Esophagus muscularis mucosa (tissue), 4 donors: ENCODE measurements around the gene ENOX1. TPM values are rescaled to one million over a fixed set of nuclear protein-coding genes. Genes with fewer than 3 reads are reported as not detected.

Source experiments
- DNase-seq: peaks from one replicate; pipeline ENCODE4 v3.0.0-alpha.2; 2017; ENCODE audit errors: extremely low spot score
- H3K27ac ChIP-seq, 4 donors: fragments of 200-600 bp; sonication (generic); replicated peaks in 1 of 4; 1 replicate in 3 of 4; 2 replicates in 1 of 4; pipeline ENCODE4 v1.5.1; 2016 to 2019; ENCODE audit warnings: mild to moderate bottlenecking in 1 of 4
- H3K27me3 ChIP-seq, 4 donors: fragments of 200-600 bp; sonication (generic); one replicate each; pipeline versions ENCODE4 v1.5.1 to v1.6.0; 2016 to 2019
- H3K36me3 ChIP-seq, 4 donors: fragments of 200-600 bp; sonication (generic); one replicate each; pipeline ENCODE4 v1.5.1; 2016 to 2019
- H3K4me1 ChIP-seq, 4 donors: fragments of 200-600 bp; sonication (generic); one replicate each; pipeline ENCODE4 v1.5.1; 2016 to 2019
- H3K4me3 ChIP-seq, 4 donors: fragments of 200-600 bp; sonication (generic); 1 replicate in 2 of 4; 2 replicates in 2 of 4; pipeline ENCODE4 v1.5.1; 2016 to 2019; ENCODE audit warnings: mild to moderate bottlenecking in 4 of 4, moderate library complexity in 1 of 4
- H3K9me3 ChIP-seq, 4 donors: fragments of 200-600 bp; sonication (generic); 1 replicate in 3 of 4; 2 replicates in 1 of 4; pipeline ENCODE4 v1.5.1; 2016 to 2019
- EP300 ChIP-seq: sonication (generic); formaldehyde crosslinking; IDR thresholded peaks from one replicate; pipeline ENCODE4 v1.6.1; 2017; ENCODE audit warnings: antibody characterized with exemption
- POLR2A ChIP-seq: fragments of 450-650 bp; IDR thresholded peaks from one replicate; pipeline ENCODE4 v1.6.1; 2017; ENCODE audit warnings: antibody characterized with exemption, moderate library complexity, mild to moderate bottlenecking, low read depth
- POLR2AphosphoS5 ChIP-seq, 2 donors: sonication (generic); formaldehyde crosslinking; IDR thresholded peaks; one replicate each; pipeline ENCODE4 v1.6.1; 2017; ENCODE audit warnings: antibody characterized with exemption in 2 of 2
- WGBS: methylation state at CpG from one replicate; pipeline ENCODE4 v1.1.5; 2018; 5-methylcytosine and 5-hydroxymethylcytosine counted together
- intact Hi-C: fragments of 100-400 bp; cut with DNase I; formaldehyde crosslinking; loops from one replicate; pipeline ENCODE4 v1.15.1; 2023
- total RNA-seq, 4 donors: library from RNA; depleted of rRNA; stranded (reverse); fragments of >200 nt; gene quantifications; one replicate each; pipeline versions ENCODE4 v1.1.0 to v1.2.1, GENCODE V29; 2016
- TF ChIP-seq, protein P1 (sequence below), 3 experiments: fragments of 200-600 bp in 2 of 3; fragments of 450-650 bp in 1 of 3; sonication (generic) in 2 of 3; IDR thresholded peaks; one replicate each; pipeline ENCODE4 v1.5.1; 2017 to 2019; ENCODE audit warnings: antibody characterized with exemption in 3 of 3, mild to moderate bottlenecking in 2 of 3, moderate library complexity in 1 of 3

Gene ENOX1
- total RNA-seq, 4 donors from 2014 or later: 9.3 to 14.1 (median 12.4) TPM

DNA sequence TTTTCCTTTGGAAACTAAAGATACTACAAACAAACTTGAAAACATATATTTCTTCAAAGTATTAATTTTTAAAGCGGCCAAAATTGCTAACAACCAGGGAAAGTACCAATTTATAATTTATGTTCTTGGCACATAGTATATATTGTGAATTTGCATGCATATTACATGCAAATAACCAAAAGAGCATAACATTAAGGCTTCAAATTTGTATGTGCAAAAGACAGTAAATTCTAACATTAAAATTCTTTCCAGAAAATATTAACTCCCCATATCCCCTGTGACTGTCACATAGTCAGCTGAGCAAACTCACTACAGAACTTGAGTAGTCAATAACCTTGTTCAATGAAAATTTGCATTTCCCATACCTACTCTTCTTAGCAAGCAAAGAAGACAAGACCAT lies 133.4 kb downstream of the ENOX1 start:
- 98% methylated on average over 1 of the region's 1 CpG for WGBS
- H3K27ac ChIP-seq: no peak overlapping the region
- H3K4me1 ChIP-seq: no peaks in the 10 kb centered on the region
- H3K27me3 ChIP-seq: no peaks in the 10 kb centered on the region
- H3K9me3 ChIP-seq: no peaks in the 10 kb centered on the region
- intact Hi-C loops: no loop called here
- TF ChIP-seq POLR2A (no peak), POLR2AphosphoS5 (IDR thresholded peaks at IDR 0.05) (no peak), EP300 (no peak)
- TF ChIP-seq, protein P1, sequence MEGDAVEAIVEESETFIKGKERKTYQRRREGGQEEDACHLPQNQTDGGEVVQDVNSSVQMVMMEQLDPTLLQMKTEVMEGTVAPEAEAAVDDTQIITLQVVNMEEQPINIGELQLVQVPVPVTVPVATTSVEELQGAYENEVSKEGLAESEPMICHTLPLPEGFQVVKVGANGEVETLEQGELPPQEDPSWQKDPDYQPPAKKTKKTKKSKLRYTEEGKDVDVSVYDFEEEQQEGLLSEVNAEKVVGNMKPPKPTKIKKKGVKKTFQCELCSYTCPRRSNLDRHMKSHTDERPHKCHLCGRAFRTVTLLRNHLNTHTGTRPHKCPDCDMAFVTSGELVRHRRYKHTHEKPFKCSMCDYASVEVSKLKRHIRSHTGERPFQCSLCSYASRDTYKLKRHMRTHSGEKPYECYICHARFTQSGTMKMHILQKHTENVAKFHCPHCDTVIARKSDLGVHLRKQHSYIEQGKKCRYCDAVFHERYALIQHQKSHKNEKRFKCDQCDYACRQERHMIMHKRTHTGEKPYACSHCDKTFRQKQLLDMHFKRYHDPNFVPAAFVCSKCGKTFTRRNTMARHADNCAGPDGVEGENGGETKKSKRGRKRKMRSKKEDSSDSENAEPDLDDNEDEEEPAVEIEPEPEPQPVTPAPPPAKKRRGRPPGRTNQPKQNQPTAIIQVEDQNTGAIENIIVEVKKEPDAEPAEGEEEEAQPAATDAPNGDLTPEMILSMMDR (IDR thresholded peaks at IDR 0.05): no peak
- no peaks in the 10 kb centered on the region for H3K36me3 ChIP-seq
- H3K4me3 ChIP-seq: no peak overlapping the region
- no peak for DNase-seq

- 100% methylated on average over 3 of the region's 3 CpGs for WGBS
- no peaks in the 10 kb centered on the region for H3K4me1 ChIP-seq
- TF ChIP-seq POLR2A (no peak), EP300 (no peak), POLR2AphosphoS5 (IDR thresholded peaks at IDR 0.05) (no peak)
- TF ChIP-seq, protein P1 (IDR thresholded peaks at IDR 0.05): no peak
- DNase-seq: no peak
- H3K36me3 ChIP-seq: no peaks in the 10 kb centered on the region
- no peaks in the 10 kb centered on the region for H3K27me3 ChIP-seq
- intact Hi-C loops: no loop called here
- H3K9me3 ChIP-seq: no peaks in the 10 kb centered on the region
- H3K4me3 ChIP-seq: no peak overlapping the region
- H3K27ac ChIP-seq: no peak overlapping the region
Observed at GRCh38 chr13:43652760-43653159, 134.0 kb downstream of the ENOX1 start.

- Histone ChIP-seq H3K27me3 (no peaks in the 10 kb centered on the region), H3K27ac (no peak overlapping the region), H3K36me3 (no peaks in the 10 kb centered on the region), H3K4me3 (no peak overlapping the region), H3K4me1 (no peaks in the 10 kb centered on the region), H3K9me3 (no peaks in the 10 kb centered on the region)
- intact Hi-C loops: no loop called here
- DNase-seq: no peak
- TF ChIP-seq POLR2A (no peak), EP300 (no peak), POLR2AphosphoS5 (IDR thresholded peaks at IDR 0.05) (no peak)
- TF ChIP-seq, protein P1 (IDR thresholded peaks at IDR 0.05): no peak
- WGBS: 85% methylated on average over 4 of the region's 4 CpGs
Observed at GRCh38 chr13:43650882-43651281, 135.9 kb downstream of the ENOX1 start.

DNA sequence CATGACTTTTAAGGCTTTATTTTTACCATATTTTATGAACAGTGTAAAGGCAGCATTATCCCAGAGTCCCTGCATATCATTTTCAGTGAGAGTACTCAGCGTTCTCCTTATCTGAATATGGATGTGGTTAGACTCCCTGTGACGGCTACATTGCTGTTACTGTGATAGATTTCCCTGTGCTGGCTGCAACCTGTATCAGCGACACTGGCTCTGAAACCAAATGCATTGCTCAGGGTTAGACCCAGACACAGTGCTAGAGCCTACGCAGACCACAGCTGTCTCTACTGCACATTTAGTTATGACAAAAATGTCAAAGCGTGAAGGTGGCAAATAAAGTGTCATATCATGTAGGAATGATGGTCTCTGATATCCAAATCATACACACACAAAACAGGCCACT lies 138.0 kb downstream of the ENOX1 start:
- intact Hi-C loops: no loop called here
- no peak for DNase-seq
- 90% methylated on average over 5 of the region's 5 CpGs for WGBS
- TF ChIP-seq, protein P1 (IDR thresholded peaks at IDR 0.05): no peak
- TF ChIP-seq EP300: no peak
- no peak for TF ChIP-seq POLR2AphosphoS5 (IDR thresholded peaks at IDR 0.05)
- TF ChIP-seq POLR2A: no peak
- Histone ChIP-seq H3K9me3 (no peaks in the 10 kb centered on the region), H3K36me3 (no peaks in the 10 kb centered on the region), H3K4me3 (no peak overlapping the region), H3K4me1 (no peaks in the 10 kb centered on the region), H3K27ac (no peak overlapping the region), H3K27me3 (no peaks in the 10 kb centered on the region)

DNA sequence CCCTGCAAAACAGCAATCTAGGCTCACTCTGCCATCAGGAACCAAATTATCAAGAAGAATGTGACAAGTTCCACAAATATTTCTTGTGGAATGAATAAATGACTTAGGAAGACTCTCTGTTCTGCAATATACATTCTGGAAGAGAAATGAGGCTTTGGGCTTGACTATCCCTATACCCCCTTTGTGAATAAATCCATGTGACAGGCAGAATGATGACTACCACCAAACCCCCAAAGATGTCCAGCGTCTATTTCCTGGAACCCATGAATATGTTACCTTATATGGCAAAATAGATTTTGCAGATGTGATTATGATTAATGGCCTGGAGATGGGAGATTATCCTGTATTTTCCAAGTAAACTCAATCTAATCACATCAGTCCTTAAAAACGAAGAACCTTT lies 139.3 kb downstream of the ENOX1 start:
- Histone ChIP-seq H3K27me3 (no peaks in the 10 kb centered on the region), H3K4me3 (no peak overlapping the region), H3K27ac (no peak overlapping the region), H3K4me1 (no peaks in the 10 kb centered on the region), H3K9me3 (no peaks in the 10 kb centered on the region), H3K36me3 (no peaks in the 10 kb centered on the region)
- intact Hi-C loops: no loop called here
- WGBS: 50% methylated on average over 2 of the region's 2 CpGs
- no peak for TF ChIP-seq POLR2A
- TF ChIP-seq, protein P1 (IDR thresholded peaks at IDR 0.05): no peak
- TF ChIP-seq EP300: no peak
- TF ChIP-seq POLR2AphosphoS5 (IDR thresholded peaks at IDR 0.05): no peak
- no peak for DNase-seq
